NCI-H2081 treated with DMSO at 0.1 percent for 48 hours (cell line): ENCODE measurements around the gene TBC1D19.
"Not testable (repeated sequence)": the region's sequence is repeated elsewhere in the genome, so short reads cannot be mapped to it uniquely, and the experiment has no call there.

ENCODE experiments used
- DNase-seq: peaks from one replicate; lab custom pipeline; 2025; lab: John Stamatoyannopoulos, UW

TBC1D19 gene

DNA sequence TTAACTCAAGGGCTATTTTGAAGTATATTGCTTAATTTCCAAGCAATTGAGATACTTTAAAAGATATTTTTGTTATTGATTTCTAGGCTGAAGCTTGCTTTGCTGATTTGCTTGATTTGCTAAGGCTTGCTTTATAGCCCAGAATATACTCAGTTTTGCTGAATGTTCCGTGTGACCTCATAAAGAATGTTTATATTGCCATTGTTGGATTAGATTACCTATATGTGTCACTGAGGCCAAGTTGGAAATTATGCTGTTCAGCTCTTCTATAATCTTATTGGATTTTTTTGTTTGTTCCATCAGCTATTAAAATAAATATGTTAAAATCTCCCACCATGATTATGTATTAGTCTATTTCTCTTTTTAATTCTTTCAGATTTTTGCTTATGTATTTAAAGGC, 13.0 kb downstream of the TBC1D19 start:
- no peak for DNase-seq

DNA sequence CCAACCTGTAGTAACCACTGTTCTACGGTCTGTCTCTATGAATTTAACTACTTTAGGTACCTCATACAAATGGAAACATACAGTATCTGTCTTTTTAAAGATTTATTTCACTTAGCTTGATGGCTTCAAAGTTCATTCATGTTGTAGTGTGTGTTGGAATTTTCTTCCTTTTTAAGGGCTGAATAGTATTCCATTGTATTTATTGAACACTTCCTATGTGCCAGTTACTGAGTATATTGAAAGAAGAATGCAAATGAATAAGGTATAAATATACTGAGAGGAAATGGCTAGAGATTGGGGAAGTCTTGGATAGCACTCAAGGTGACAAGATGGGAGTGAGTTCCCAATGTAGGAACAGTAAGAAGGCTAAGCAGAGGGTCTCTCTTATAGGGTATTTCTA, 17.3 kb downstream of the TBC1D19 start:
- DNase-seq, result no peak

DNA sequence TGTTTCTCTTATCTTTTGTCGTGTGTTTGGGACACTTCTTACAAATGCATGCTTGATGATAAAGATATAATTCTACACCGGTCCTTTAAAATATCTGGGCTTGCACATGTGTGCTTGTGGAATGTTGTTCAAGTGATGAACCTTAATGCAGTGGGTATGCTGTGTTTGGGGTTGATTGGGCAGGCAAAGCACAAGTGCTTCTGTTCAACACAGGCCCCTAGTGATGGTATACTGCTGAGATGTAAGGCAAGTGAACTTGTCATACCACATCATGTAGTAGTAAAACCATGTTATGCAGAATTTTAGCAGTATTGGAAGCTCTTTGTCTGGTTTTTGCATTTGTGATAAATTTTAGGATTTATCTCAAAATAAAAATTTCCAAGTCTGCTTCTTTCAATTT, 23.9 kb downstream of the TBC1D19 start:
- no peak for DNase-seq

DNA sequence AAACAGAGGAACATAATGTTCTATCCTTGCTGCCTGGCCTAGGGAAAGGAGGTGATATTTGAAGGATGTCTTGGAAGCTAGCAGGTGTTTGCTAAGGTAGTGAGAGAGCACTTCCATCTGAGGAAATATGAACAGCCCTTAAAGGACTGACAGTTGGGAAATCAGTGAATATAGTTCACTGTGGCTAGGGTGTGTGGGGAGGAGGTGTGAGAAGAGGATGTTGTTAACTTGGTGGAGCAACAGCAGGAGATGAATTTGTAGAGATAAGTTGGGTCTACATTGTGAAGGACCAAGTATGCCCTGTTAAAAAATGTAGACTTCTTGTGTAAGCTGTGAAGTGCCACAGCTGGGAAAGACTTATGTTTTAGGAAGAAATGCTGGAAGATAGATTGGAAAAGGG, 25.5 kb downstream of the TBC1D19 start:
- DNase-seq, result no peak

DNA sequence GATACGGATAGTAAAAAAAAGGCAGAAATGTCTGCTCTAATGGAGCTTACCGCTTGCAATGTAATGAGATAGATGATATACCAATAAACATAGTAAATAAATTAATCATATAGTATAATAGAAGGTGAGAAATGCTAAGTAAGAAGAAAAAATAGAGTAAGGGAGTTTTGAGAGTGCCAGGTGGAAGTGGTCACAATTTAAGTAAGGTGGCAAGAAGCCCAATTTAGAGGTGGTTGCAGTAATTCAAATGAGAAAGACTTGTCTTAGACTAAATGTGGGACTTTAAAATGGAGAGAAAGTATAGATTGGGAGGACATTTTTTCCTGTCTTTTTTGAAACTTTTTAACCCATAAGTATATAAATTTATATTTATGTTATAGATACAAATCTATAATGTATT, 26.0 kb downstream of the TBC1D19 start:
- no peak for DNase-seq

DNA sequence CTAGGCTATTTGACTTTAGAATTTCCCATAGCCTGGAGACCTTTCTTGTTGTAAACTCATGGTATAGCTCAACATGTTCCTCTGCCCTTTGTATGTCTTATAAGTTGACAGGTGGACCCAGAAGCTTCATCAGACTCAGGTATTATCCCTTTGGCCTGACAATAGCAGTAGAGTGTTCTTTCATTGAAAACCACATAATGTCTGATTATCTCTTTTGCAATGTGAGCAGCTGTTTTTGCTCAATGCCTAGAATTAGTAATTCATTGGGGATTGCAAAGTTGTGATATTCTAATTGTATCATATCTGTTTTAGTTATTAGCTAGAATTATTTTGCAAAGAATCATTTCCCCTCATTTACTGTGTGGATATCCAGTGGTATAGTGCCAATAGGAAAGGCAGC, 27.5 kb downstream of the TBC1D19 start:
- DNase-seq, result no peak

DNA sequence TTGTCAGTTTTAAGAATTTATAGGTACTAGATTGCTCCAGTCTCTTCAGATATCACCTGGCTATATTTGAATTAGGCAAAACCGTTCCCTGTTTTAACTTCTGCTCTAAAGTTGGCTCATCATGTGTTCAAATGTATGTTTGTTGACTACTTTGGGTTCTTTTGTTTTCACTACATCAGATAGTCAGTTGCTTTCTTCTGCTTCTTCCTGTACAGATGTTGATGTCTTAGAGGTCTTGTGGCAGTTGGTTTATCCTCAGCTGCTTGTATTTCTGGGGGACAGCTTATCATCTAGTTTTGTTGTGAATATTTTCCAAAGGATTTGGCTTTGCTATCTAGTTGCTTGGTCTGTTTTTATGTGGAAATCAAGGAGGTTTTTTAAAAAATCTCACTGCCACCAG, 28.0 kb downstream of the TBC1D19 start:
- no peak for DNase-seq

DNA sequence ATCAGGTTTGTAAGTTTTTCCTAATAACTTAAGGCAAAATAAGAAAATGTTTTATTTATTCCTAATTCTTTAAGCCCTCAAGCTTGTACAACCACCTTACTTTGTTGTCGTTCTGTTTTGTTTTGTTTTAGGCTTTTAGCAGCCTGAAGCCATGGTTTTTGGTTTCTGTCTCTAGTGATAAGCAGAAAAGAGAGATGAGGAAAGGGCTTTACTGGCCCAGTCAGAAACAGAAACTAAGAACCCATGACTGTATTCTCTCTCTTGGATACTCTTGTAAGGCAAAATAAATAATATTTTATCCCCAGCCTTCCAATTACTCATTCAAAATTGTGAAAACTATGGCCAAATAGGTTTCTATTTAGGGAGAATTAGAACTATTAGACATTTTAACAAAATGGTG, 29.4 kb downstream of the TBC1D19 start:
- DNase-seq, result no peak

DNA sequence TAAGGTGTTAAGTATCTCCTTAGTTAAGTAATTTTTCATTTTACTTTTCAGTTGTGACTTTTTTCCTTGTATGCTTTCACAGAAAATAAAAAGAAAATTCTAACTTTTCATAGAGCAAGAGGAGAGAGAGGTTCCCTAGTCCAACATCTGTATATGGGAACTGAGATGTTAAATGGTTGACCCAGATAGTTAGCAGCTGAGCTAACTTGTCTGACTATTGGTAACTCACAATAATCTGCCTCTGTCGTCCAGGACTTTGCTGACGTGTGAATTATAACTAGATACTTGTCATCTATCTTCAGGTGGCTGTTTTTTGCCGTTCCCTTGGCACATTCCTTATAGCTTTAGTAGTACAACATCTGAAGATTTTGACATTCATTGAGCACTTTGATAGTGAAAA, 29.9 kb downstream of the TBC1D19 start:
- no peak for DNase-seq

DNA sequence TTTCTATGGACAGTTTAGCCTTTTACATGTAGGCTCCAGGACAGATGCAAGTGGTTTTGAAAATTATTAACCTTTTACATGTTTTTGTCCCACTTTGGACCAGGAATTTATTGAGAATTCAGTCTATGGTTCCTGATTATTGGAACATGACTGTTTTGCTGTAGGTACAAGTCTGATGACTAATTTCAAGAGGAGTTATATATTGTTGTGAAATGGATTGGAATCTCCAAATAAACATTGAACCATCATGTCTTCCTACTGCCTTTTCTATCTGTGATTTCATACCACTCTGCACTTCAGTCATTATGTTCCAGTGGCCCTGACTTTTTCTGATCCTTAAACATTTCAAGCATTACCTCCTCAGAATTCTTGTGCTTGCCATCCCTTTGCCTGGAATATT, 35.9 kb downstream of the TBC1D19 start:
- no peak for DNase-seq

DNA sequence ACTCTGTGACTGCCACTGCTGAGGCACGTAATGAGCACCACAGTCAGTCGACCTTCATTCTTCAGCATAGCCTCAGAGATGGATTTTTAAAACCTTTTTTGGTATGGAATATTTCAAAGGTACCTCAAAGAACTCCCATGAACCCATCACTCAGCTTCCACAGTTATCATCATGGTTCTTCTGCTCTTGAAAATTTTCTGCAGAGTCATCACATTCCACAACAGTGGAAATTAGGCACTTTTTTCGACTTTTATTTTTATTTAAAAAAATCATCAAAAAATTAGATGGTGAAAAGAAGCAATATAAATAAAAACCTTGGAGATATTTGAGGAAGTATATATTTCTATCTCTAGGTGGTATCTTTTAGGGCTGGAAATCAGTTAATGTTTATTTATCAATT, 37.5 kb downstream of the TBC1D19 start:
- no peak for DNase-seq

DNA sequence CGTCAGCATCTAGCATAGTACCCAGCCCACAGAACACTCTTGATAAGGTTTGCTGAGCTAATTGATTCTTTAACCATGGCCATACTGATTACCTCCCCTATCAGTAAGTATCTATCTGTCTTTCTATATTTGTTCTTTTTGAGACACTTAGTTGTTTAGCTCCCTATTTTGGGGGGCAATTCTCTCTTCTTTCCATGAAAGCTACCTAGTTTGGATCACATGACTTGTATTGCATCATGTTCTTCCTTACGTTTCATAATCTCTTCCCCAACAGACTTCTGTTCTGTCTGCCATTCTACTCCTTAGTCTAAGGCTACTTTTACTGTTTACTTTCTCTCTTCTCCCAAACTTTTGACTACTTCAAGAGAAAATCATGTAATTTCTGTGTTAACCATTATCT, 39.0 kb downstream of the TBC1D19 start:
- no peak for DNase-seq

DNA sequence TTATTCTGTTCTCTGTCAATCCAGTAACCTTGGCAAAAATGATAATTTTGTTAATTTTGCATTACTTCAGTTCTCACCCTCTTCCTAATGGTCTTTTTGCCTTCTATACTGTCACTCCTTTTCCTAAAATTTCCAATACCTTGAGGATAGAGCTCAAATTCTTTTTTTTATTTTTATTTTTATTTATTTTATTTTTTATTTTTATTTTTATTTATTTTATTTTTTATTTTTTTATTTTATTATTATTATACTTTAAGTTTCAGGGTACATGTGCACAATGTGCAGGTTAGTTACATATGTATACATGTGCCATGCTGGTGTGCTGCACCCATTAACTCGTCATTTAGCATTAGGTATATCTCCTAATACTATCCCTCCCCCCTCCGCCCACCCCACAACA, 42.8 kb downstream of the TBC1D19 start:
- not testable (repeated sequence) for DNase-seq

DNA sequence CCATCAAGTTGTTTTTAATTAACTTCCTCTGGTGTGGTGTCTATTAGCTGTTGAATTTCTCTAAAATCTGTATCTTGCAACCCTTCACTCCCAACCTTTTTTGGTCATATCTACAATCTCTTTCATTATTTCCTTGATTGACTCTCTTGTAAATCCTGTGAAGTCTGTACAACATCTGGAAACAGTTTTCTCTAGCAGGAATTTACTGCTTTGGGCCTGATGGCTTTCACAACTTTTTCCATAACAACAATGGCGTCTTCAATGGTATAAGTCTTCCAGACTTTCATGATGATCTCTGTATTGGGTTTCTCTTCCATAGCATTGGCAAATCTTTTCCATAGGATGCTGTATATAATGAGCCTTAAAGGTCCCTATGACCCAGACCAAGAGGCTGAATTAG, 49.0 kb downstream of the TBC1D19 start:
- DNase-seq, result no peak

DNA sequence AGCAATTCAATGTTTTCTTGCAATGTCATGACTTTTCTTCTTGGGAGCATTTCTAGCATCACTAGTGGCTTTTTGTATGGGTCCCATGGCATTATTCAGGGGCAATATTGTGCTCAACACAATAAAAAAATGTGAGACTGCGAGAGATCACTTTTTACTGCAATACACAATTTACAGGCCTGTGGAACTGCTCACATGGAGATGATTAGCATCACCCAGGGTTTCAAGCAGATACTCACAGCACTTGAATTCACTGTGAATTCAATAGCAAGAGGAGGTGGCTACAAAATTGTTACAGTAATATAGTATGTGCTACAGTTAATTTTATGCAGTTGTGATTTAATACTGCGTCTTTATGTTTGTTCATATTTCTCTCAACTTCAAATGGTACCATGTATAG, 50.4 kb downstream of the TBC1D19 start:
- DNase-seq, result no peak

DNA sequence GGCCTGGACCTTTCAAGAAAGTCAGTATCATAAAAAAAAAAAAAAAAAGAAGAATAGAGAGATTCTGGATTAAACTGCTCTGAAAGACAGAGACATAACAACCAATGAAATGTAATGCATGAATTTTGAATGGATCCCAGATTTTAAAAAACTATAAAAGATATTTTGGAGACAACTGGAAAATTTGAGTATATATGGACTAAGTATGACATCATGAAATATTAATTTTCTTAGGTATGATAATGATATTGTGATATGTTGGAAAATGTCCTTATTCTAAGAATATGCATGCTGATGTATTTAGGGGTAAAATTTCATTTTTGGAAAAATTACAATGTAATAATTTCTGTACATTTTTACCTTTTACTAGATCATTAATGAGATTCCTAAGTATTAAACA, 52.6 kb downstream of the TBC1D19 start:
- no peak for DNase-seq

DNA sequence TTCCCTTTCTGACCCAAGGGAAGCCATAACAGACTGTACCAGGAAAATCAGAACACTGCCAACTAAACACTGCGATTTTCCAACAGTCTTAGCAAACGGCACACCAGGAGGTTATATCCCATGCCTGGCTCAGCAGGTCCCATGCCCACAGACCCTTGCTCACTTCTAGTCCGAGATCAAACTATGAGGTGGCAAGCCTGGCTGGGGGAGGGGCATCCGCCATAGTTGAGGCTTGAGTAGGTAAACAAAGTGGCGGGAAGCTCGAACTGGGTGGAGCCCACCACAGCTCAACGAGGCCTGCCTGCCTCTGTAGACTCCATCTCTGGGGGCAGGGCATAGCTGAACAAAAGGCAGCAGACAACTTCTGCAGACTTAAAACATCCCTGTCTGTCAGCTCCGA, 56.8 kb downstream of the TBC1D19 start:
- DNase-seq, result not testable (repeated sequence)

DNA sequence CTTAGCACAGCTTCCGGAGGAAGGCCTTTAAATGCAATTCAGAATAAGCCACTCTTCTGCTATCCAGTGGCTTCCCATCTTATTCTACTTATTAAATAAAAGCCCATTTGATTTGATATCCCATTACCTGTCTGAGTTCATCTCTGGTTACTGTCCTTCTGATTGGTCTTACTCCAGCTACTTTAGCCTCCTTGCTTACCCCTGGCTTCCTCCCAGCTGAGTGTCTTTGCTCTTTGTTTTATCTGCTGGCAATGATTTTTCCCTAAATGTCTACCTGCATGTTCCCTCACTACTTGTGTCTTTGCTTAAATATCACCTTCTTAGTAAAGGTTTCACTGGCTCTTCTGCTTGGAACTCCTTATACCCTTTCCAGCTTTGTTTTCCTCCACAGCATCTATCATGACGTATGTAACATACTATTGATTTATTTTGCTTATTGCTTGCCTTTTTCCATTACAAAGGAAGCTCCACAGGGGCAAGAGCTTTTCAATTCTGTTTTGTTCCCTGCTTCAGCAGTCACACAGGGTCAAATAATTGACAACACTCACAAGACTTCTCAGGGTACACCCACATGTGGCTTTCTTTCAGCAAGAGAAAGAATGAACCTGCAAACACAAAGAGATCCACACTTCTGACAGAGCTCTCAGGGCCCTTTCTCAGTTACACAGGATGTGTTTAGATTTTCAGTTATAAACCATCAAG, 63.8 kb downstream of the TBC1D19 start:
- DNase-seq, result no peak

DNA sequence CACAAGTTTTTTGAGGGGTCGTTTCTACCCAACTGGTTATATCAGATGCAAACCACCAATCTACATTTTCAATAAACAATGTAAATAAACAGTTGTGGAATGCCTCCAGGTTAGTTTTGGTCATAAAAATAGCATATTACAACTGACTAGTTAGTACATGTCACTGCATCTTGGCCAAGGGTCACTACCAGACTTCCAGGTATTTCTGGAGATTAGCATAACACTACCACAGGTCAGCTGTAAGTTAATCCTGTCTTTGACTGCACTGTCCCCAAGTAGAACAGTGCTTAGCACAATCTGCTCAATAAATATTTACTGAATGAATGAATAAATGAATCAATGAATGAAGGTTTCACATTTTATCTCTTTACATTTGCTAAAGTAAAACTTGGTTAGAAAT, 64.4 kb downstream of the TBC1D19 start:
- DNase-seq, result no peak

DNA sequence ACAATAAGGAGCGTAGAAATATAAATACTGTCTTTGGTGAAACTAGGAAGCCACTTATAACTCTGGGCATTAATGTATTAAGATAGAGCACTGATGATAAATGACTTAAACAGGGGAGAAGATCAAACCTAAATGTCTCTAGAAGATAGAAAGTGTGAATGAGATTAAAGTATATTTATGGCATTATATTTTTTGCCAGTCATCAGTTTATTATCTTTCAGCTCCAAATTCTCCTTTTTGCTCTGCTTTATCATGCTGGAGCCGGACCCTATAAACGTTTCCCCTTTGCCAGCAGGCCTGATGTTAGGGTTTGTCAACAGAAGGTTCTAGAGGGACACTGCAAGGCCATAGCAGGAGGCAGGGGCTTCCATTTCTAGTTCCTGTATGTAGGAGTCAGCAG, 76.4 kb downstream of the TBC1D19 start:
- DNase-seq, result no peak

DNA sequence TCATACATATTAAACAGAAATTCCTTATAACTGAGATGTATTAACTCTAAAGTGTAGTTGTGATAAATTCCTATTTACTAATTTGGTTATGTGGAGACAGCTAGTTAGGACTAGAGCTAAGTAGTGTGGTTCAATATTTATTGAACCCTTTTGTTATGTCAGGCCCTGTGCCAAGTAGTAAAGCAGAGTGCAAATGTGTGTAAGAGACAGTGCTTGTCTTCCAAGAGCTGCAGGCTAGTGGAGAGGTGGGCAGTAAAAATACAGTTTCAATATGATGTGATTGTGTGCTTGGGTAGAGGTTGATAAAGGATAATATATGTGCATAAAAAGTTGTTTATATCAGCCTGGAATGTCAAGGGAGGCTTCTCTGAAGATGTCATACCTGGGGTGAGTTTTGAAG, 80.0 kb downstream of the TBC1D19 start:
- no peak for DNase-seq

DNA sequence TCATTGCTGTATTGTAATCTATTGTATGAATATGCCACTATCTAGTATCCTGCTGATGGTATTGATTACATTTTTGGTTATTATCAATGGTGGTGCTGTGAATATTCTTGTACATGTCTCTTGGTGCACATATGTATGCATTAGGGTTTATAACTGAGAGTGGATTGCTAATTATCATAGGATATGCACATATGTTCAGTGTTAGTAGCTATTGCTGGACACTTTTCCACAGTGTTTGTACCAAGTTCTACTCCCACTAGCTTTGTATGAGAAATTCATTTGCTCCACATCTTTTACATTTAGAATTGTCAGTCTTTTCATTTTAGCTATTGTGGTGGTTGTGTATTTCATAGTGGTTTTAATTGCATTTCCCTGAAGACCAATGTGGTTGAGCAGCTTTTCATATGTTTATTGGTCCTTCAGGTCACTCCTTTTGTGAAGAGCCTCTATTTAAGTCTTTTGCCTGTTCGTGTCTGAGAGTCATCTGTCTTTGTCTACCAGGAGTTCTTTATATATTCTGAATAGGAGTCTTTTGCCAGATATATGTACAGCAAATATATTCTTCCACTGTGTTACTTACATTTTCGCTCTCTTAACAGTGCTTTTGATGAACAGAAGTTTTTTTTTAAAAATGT, 87.1 kb downstream of the TBC1D19 start:
- DNase-seq, result no peak

DNA sequence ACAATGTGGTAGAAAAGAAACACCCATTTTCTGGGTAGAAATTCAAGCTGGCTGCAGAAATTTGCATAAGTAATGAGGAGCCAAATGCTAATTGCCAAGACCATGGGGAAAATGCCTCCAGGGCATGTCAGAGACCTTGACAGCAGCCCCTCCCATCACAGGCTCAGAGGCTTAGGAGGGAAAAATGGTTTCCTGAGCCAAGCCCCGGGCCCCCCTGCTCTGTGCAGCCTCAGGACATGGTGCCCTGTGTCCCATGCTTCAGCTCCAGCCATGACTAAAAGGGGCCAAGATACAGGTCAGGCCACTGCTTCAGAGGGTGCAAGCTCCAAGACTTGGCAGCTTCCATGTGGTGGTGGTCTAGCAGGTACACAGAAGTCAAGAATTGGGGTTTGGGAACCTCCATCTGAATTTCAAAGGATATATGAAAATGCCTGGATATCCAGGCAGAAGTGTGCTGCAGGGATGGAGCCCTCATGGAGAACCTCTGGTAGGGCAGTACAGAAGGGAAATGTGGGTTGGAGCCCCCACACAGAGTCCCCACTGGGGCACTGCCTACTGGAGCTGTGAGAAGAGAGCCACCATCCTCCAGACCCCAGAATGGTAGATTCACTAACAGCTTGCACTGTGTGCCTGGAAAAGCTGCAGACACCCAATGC, 95.3 kb downstream of the TBC1D19 start:
- DNase-seq, result not testable (repeated sequence)

DNA sequence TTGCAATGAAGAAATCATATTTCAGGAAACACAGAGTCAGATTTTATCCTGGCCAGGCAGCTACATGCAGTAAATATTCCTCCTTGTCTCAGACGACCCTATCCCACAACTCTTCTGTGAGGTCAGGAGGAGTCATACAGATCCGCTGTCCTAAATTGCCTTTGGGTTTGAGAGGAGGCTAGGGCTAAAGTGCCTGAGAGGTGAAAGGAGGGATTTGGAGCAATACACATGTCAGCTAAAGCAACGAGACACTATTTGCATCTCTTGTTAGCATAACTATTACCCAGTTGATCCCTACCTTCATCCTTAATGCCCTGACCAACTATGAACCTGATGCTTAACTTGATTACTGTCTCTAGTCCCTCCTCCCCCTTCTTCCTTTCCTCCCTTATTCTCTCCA, 98.6 kb downstream of the TBC1D19 start:
- DNase-seq, result no peak
